ENCODE measurements around the gene ST7. TPM values are rescaled to one million over a fixed set of nuclear protein-coding genes. Genes with fewer than 3 reads are reported as not detected.

Gene ST7
- polyA plus RNA-seq, 2 of the 4 experiments (the other 2 are of a cell fraction): 16.2 to 26.0 TPM

GRCh38 chr7:117184367-117184766 lies 231.1 kb downstream of the ST7 start:
- H3K27ac ChIP-seq: no peak overlapping the region
- ChIA-PET CTCF (no interaction called here), POLR2A (no interaction called here)

GRCh38 chr7:117185124-117185523 lies 231.8 kb downstream of the ST7 start:
- CTCF ChIA-PET: no interaction called here
- Histone ChIP-seq H3K4me2 (no peak overlapping the region), H3K9me3 (no peaks in the 10 kb centered on the region), H3K4me3 (no peak overlapping the region), H3K4me1 (no peaks in the 10 kb centered on the region), H3K27ac (no peak overlapping the region)
- WGBS (ENCODE audit: missing lambda C conversion rate): 90% methylated on average over 3 of the region's 3 CpGs
- TF ChIP-seq POLR2A (IDR thresholded peaks at IDR 0.05; ENCODE audit: low read length) (no peak), HEYL (CRISPR knock-in tag; IDR thresholded peaks at IDR 0.05) (no peak), HOXA7 (CRISPR knock-in tag; IDR thresholded peaks at IDR 0.05) (no peak), NPAS2 (CRISPR knock-in tag; IDR thresholded peaks at IDR 0.05; ENCODE audit: borderline replicate concordance) (no peak), CBX2 (IDR thresholded peaks at IDR 0.05; ENCODE audit: borderline replicate concordance, low read depth) (no peak), MAZ (IDR thresholded peaks at IDR 0.05; ENCODE audit: borderline replicate concordance, low read depth, low read length) (no peak), CHD2 (IDR thresholded peaks at IDR 0.05; ENCODE audit: low read length, partially characterized antibody) (no peak)
- POLR2A ChIA-PET: no interaction called here
- DNase-seq (ENCODE audit: low read depth in 1 of 2, low spot score in 1 of 2) (no peak), FAIRE-seq (no peak), ATAC-seq (no peak)

More at GRCh38 chr7:117184367-117184766, 231.1 kb downstream of the ST7 start:
- no peak for TF ChIP-seq PBX3 (IDR thresholded peaks at IDR 0.05)
- no peak for TF ChIP-seq TP53 (CRISPR knock-in tag; IDR thresholded peaks at IDR 0.05)
- TF ChIP-seq CHD2 (IDR thresholded peaks at IDR 0.05; ENCODE audit: low read length, partially characterized antibody): no peak
- no peak for TF ChIP-seq HOXB5 (CRISPR knock-in tag; IDR thresholded peaks at IDR 0.05)
- no peak for TF ChIP-seq PHF8 (IDR thresholded peaks at IDR 0.05; ENCODE audit: borderline replicate concordance, low read depth)
- no peak for TF ChIP-seq JUN (IDR thresholded peaks at IDR 0.05)
- TF ChIP-seq NPAS2 (CRISPR knock-in tag; IDR thresholded peaks at IDR 0.05; ENCODE audit: borderline replicate concordance): no peak
- no peak for TF ChIP-seq ZFP36 (IDR thresholded peaks at IDR 0.05; ENCODE audit: borderline replicate concordance, partially characterized antibody)
- TF ChIP-seq KDM1A (IDR thresholded peaks at IDR 0.05; ENCODE audit: low read depth): no peak
- no peak for TF ChIP-seq FOXS1 (CRISPR knock-in tag; IDR thresholded peaks at IDR 0.05)
- FAIRE-seq (no peak), DNase-seq (ENCODE audit: low read depth in 1 of 2, low spot score in 1 of 2) (no peak), ATAC-seq (no peak)
- no peak overlapping the region for H3K4me2 ChIP-seq
- WGBS (ENCODE audit: missing lambda C conversion rate): 88% methylated on average over 2 of the region's 2 CpGs
- no peak overlapping the region for H3K4me3 ChIP-seq
- no peaks in the 10 kb centered on the region for H3K9me3 ChIP-seq
- no peaks in the 10 kb centered on the region for H3K4me1 ChIP-seq

- H3K4me1 ChIP-seq: no peaks in the 10 kb centered on the region
- H3K4me3 ChIP-seq: no peak overlapping the region
- H3K27ac ChIP-seq: no peak overlapping the region
- FAIRE-seq: no peak
- no peak for ATAC-seq
- H3K9me3 ChIP-seq: no peaks in the 10 kb centered on the region
- WGBS (ENCODE audit: missing lambda C conversion rate): 94% methylated on average over 7 of the region's 7 CpGs
- ChIA-PET CTCF (no interaction called here), POLR2A (no interaction called here)
- no peak for TF ChIP-seq HDAC2 (IDR thresholded peaks at IDR 0.05)
- no peak for TF ChIP-seq HOXA7 (CRISPR knock-in tag; IDR thresholded peaks at IDR 0.05)
- no peak for TF ChIP-seq USF2 (IDR thresholded peaks at IDR 0.05)
- TF ChIP-seq CEBPB (IDR thresholded peaks at IDR 0.05): no peak
- no peak for TF ChIP-seq BCL3 (IDR thresholded peaks at IDR 0.05)
- no peak for TF ChIP-seq HOXB13 (CRISPR knock-in tag; IDR thresholded peaks at IDR 0.05; ENCODE audit: low read depth)
- no peak for TF ChIP-seq TP53 (CRISPR knock-in tag; IDR thresholded peaks at IDR 0.05)
- TF ChIP-seq RARB (CRISPR knock-in tag; IDR thresholded peaks at IDR 0.05): no peak
- TF ChIP-seq POLR2A (IDR thresholded peaks at IDR 0.05; ENCODE audit: low read length): no peak
- TF ChIP-seq ZSCAN20 (CRISPR knock-in tag; IDR thresholded peaks at IDR 0.05): no peak
- TF ChIP-seq MAFK (IDR thresholded peaks at IDR 0.05; ENCODE audit: partially characterized antibody): no peak
- no peak for TF ChIP-seq RAD21 (conservative IDR thresholded peaks at IDR 0.05 in 1 of 2, IDR thresholded peaks at IDR 0.05 in 1 of 2)
- no peak for TF ChIP-seq EP300 (IDR thresholded peaks at IDR 0.05)
- TF ChIP-seq ZNF302 (CRISPR knock-in tag; IDR thresholded peaks at IDR 0.05): no peak
- no peak overlapping the region for H3K4me2 ChIP-seq
- DNase-seq (ENCODE audit: low read depth in 1 of 2, low spot score in 1 of 2): no peak
These were observed 233.1 kb downstream of the ST7 start for GRCh38 chr7:117186218-117187010.
